Coronary artery (tissue), 2 donors: ENCODE measurements around the gene KLHL30.
"Not testable (repeated sequence)": the region's sequence is repeated elsewhere in the genome, so short reads cannot be mapped to it uniquely, and the experiment has no call there.

Experiments used
- DNase-seq: peaks from one replicate; pipeline ENCODE4 v3.0.0-alpha.2; 2017; ENCODE audit warnings: low spot score
- H3K27ac ChIP-seq, 2 donors: fragments of 200-600 bp; sonication (generic); one replicate each; pipeline ENCODE4 v1.5.1; 2016 to 2019
- H3K4me3 ChIP-seq: fragments of 200-600 bp; sonication (generic); 2 replicates; pipeline ENCODE4 v1.5.1; 2016; ENCODE audit warnings: mild to moderate bottlenecking, moderate library complexity
- CTCF ChIP-seq: fragments of 200-600 bp; sonication (generic); IDR thresholded peaks from one replicate; pipeline ENCODE4 v1.5.1; 2019; ENCODE audit warnings: antibody characterized with exemption

Gene KLHL30

GRCh38 chr2:238113611-238114010 lies 24.9 kb upstream of the KLHL30 start:
- TF ChIP-seq CTCF: no peak

DNA sequence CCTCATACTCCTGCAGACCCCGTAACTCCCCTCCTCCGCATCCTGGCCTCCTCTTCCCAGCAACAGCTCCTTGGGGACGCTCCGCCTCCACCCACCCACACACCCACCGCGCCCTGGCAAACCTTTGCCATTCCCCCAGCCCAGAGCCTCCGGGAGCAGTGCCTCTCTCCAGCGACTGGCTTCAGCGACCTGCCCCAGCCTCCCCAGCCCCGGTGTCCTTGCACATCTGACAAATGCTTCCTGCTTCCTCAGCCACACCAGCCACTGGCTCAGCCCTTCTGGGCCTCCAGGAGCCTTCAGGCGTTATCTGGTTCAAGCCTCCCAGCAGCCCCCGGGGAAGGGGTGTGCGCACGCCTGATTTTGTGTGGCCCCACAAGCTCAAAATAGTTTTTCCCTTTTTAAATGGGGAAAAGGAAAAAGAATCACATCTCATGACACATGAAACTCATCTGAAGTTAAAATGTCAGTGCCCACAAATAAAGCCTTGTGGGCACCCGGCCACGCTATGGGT lies 24.1 kb upstream of the KLHL30 start:
- no peak for DNase-seq
- H3K27ac ChIP-seq: no peak overlapping the region
- H3K4me3 ChIP-seq: no peak overlapping the region
- no peak for TF ChIP-seq CTCF

More at GRCh38 chr2:238113611-238114010, 24.9 kb upstream of the KLHL30 start:
- H3K27ac ChIP-seq: no peak overlapping the region
- H3K4me3 ChIP-seq: no peak overlapping the region
- no peak for DNase-seq

- Histone ChIP-seq H3K4me3 (no peak overlapping the region), H3K27ac (no peak overlapping the region)
- no peak for DNase-seq
- no peak for TF ChIP-seq CTCF
Observed at GRCh38 chr2:238114851-238115660, 23.4 kb upstream of the KLHL30 start.

GRCh38 chr2:238115709-238116108 lies 22.8 kb upstream of the KLHL30 start:
- not testable (repeated sequence) for H3K4me3 ChIP-seq, H3K27ac ChIP-seq, DNase-seq

- Histone ChIP-seq H3K4me3 (no peak overlapping the region), H3K27ac (no peak overlapping the region)
- TF ChIP-seq CTCF: no peak
- DNase-seq: no peak
Observed at GRCh38 chr2:238116298-238117198, 21.9 kb upstream of the KLHL30 start.

DNA sequence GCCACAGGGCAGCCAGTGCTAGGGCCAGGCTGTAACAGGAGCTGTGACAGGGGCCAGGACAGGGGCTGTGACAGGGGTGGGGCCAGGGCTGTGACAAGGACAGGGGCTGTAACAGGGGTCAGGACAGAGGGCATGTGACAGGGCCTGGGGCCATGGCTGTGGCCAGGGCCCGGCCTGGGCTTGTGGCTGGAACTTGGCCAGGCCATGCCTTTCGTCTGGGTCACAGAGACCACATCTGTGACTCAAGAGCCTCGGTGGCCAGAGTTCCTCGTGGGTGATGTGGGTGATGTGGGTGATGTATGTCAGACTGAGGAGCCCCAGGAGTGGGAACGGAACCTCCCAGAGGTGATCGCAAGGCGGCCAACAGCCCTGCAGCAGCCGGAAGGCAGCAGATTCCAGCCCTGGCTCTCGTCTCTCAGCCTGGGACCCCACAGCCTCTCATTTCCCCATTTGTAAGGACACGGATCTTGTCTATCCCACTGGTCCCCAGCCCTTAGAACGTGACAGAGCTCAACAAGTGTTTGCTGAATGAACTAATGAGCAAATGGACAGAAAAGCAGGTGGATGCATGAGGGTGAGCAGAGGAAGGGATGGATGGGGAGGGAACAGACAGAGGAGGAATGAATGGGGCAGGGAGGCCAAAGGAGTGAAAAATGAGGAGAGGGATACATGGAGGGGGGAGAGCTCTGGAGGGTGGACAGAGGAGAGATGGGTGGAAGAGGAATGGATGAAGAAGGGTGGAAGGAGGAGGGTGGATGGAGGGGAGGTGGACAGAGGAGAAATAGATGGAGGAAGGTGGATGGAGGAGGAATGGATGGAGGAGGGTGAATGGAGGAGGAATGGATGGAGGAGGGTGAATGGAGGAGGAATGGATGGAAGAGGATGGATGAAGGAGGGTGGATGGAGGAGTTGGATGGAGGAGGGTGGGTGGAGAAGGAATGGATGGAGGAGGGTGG lies 21.0 kb upstream of the KLHL30 start:
- Histone ChIP-seq H3K4me3 (no peak overlapping the region), H3K27ac (no peak overlapping the region)
- no peak for DNase-seq
- no peak for TF ChIP-seq CTCF
